ENCODE data around the gene OXNAD1.

DNA sequence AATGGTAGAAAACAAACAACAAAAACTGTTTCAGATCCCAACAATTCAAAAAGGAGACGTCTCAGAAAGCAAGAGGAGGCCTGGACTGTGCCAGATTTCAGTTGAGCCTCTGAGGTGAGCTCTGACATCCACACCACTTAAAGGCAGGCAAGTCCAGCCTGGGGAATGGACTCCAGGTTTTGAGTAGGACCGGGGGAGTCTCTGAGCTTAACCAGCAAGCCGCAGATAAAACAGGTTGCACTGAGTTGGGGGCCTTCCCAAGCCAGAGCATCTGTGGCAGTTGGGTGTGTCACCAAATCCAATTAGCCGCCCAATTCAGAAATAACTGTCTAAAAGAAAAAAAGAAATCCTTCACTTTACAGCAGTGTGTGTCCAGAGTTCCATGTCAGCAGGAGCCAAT, 54.7 kb downstream of the OXNAD1 start:
- TF ChIP-seq CTCF (IDR thresholded peaks at IDR 0.05): no peak
- TF ChIP-seq EZH2 (IDR thresholded peaks at IDR 0.05): no peak
